Measurements from ENCODE around the gene BID.

BID gene

DNA sequence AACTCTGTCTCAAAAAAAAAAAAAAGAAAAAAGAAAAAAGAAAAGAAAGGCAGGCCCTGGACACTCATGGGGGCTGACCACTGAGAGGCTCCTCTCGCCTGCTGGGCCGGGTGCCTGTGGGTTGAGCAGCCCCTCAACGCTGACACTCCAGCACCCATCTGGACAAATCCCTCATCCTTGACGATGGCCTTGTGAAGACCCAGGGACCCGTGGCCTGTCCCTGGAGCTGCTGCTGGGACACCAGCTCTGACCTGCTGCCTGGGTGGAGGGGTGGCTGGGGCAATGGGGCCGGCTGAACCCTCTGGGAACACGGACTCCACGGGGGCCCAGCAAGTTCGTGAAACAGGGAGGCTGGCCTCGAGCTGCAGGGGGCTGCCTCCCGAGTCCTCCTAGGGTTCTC is 10.5 kb upstream of the BID start:
- FAIRE-seq (no peak), DNase-seq (ENCODE audit: low spot score) (no peak)

DNA sequence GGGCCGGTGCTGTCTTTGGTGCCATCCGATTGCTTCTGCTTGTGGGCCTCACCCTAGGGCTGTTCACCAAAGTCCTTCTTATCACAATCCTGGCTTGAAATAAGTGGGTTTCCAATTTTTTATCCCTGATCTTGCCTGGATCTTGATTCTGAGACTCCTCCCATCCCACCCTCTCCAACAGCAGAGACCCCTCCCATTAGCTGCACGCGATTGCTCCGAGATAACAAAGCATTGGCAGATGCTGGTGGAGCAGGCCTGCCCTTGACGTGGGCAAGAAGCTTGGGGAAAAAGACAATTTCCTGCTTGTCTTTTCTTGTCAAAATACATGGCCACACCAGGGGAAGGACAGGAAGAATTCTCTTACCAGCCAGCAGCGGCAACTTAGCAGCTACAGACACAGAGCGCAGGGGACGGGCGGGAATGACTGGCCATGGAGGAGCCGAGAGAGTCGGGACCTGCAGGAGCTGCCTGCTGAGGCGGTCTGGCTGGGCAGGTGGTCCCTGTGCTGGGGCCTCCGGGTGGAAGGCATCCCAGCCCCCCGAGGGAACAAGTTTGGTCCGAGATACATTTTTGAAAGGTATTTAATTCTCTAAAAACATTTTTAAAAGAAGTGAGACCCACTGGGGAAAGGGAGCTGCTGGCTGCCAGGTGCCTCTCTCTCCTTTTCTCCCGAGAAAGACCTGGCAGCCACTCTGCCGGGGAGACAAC is 9.7 kb upstream of the BID start:
- DNase-seq (ENCODE audit: low spot score) (no peak), FAIRE-seq (no peak)

DNA sequence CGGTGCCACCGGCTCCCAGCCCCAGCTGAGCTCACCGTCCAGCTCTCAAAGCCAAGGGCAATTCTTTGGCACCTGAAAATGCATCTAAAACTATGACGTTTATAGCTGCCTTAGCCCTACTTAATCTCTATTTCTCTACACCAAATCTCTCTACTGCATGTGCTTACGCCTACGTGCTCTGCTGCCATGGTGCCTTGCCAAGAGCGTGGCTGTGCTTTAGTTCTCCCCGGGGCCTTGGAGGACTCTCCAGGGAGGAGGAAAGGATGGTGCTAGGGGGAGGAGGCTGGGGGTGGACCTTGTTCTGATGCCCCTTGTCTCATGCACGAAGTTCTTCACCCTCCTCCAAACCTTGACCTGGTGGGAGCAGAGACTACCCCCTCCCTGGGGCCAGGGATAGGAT is 9.0 kb upstream of the BID start:
- no peak for FAIRE-seq

GRCh38 chr22:17782621-17783020 is 8.4 kb upstream of the BID start:
- no peak for FAIRE-seq

More for the DNA sequence above, 9.0 kb upstream of the BID start:
- DNase-seq (ENCODE audit: low spot score), result no peak

DNA sequence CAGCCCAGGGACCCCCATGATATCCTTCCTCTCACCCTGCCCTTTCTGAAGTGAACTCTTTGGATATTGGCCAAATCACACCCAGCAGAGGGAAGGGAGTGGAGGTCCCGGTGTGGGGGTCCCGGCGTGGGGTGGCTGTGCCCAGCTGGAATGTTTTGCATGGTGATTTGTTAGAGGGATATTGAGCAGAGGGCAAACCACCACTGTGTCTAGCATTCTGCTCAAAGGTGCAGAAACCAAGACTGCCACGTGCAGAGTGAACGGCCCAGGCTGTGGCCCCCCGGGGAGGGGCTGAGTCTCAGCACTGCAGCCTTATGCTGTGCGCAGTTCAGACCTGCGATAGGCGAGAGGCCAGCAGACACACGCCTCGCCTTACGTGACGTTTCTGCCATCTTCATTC is 7.9 kb upstream of the BID start:
- DNase-seq (ENCODE audit: low spot score) (no peak), FAIRE-seq (no peak)

More at GRCh38 chr22:17782621-17783020, 8.4 kb upstream of the BID start:
- no peak for DNase-seq (ENCODE audit: low spot score)

GRCh38 chr22:17781319-17782031 is 7.2 kb upstream of the BID start:
- peak; percentile 79 for DNase-seq (ENCODE audit: low spot score)
- no peak for FAIRE-seq

- FAIRE-seq (no peak), DNase-seq (ENCODE audit: low spot score) (no peak)
Measured at GRCh38 chr22:17780741-17781318, 6.6 kb upstream of the BID start.

DNA sequence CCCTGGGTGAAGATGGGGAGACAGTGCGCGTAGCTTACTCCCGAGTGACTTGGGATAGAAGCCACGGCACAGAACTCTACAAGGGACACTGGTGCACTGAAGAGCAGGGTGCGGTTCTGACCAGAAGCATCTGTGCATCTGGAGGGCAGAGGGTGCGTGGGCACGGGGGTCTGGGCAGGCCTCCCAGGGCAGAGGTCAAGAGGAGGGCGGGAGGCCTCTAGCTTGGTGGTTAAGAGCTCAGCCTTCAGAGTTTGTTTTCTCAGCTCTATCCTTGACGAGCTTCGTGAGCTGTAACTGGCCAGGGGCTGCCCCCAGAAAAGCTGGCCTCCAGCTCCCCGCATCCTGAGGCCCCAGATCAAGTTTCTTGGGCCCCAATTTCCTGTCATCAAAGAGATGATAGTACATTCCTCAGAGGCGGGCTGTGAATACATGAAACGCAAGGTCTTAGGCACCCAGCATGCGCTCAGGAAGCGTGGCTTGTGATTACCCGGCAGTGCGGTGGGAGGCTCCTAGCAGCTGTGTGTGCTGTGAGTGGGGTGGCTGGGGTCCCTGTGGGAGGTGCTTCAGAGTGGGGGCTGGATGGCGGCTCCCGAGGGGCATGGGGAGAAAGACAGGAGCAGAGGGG is 6.0 kb upstream of the BID start:
- no peak for DNase-seq (ENCODE audit: low spot score)
- FAIRE-seq, result no peak

DNA sequence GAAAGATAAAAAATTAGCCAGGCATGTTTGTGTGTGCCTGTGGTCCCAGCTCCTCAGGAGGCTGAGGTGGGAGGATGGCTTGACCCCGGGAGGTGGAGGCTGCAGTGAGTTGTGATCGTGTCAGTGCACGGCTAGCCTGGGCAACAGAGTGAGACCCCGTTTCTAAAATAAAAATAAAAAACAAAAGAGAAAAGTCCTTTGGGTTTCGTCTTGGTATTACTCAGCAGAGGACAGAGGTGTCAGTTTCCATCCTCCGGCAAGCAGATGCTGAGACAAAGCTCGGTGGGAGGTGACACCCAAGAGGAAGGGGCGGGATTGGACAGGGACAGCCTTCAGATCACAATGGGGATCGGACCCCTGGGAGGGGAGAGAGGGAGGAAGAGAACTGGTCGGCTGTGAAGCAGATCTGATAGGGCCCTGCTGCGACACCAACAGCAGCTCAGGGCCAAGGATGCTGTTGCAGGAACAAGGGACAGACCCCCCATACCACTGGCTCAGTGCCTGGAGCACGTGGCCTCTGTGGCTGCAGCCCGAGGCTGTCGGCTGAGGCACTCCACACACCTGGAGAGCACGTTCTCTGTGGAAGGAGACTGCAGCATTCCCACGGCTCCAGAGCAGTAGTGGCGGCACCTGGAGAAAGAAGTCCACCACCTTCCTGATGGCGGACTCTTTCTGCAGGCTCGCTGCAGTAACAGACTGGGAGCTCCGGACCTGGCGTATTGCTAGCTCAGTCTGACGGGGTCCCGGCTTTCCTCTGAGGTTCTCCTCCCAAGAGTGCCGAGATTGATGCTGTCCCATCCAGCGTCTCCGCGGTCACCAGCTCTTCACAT is 5.2 kb upstream of the BID start:
- FAIRE-seq, result no peak
- DNase-seq (ENCODE audit: low spot score), result no peak

DNA sequence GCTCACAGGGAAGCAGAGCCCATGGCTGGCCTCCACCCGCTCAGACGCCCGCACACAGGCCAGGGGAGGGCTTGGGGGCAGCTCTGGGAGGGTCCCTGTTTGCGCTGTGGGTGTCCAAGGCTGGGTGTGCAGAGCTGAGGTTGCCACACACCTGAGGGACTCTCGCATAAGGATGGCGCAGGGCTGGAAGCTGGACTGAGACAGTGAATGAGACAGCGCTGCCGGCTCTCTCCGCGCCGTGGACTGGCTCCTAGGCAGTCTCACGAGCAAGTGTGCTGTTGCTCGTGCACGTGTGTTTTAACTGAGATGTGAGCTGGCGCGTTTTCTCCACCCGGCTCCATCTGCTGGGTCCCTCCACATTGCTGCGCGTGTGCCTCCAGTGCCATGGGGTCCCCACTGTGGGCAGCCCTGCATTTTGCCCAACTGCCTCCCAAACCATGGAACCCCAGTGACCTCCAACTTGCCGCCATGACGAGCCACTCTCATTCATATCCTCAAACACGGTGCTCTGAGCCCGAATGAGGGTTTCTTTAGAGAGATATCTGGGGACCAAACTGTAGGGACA is 4.2 kb upstream of the BID start:
- FAIRE-seq (no peak), DNase-seq (ENCODE audit: low spot score) (no peak)

- DNase-seq (ENCODE audit: low spot score) (no peak), FAIRE-seq (no peak)
Measured at GRCh38 chr22:17777717-17778044, 3.4 kb upstream of the BID start.

- FAIRE-seq (no peak), DNase-seq (ENCODE audit: low spot score) (peak; percentile 16)
Measured at GRCh38 chr22:17777005-17777716, 2.9 kb upstream of the BID start.

- no peak for FAIRE-seq
Measured at GRCh38 chr22:17775781-17776465, 1.7 kb upstream of the BID start.

DNA sequence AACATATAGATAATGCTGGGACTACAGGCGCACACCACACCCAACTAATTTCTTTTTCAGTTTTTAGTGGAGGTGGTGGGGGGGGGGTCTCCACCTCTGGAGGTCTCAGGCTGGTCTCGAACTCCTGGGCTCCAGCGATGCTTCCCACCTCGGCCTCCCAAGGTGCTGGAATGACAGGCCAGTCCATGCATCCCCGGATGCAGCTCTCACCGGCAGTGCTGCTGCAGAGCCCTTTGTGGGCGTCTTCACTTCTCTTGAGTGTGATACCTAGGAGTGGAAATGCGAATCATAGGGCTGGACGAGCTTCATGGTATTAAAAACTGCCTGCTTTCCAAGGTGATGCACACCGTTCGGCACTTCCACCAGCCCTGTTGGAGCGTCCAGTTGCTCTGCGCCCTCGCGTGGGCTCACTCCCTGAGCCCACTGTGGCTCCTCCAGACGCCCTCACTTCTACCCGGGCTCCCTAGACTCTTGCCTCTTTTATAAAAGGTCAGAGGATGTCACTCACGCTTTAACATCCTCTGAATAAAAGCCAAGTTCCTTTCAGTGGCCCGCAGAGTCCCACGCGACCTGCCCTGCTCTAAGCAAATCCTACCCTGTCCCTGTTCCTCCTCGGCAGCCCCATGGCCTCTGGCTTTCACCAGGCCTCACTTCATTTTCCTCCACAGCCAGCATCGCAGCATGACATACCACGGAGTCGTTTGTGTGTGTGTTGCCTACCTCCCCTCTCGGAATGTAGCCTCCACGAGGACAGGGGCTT is 837 bp upstream of the BID start:
- no peak for FAIRE-seq
- DNase-seq (ENCODE audit: low spot score), result no peak

More at GRCh38 chr22:17775781-17776465, 1.7 kb upstream of the BID start:
- DNase-seq (ENCODE audit: low spot score), result no peak

- FAIRE-seq, result no peak
- peak; percentile 27 for DNase-seq (ENCODE audit: low spot score)
Measured at GRCh38 chr22:17773606-17774205, 563 bp downstream of the BID start.

DNA sequence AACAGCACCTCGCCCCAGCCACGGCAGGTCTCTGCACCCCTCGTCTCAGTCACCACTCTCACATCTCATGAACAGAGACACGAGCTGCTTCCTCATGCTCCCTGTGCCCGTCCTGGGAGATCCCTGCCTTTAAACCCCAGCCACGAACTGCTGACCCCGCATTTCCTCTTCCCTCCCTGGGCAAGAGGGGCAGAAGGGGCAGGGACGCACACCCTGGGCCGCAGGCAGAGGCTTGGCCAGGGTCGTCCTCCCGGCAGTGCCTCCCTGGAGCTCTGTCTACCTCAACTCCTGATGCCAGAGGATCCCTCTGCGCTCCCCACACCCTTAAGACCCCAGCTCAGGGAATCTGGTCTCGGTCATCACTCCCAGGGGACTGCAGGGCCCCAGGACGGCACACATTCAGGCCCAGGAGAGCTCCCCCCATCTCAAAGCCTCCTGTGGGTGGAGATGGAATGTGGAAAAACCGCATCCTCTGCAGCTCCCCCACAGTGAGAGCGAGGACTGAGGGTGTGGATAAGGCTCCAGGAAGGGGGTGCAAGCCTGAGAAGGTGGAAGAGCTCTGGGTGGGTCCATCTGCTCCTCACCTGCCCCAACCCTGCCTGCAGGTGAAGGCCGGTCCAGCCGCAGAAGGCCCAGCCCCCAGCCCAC is 1.2 kb downstream of the BID start:
- peak; percentile 48 for DNase-seq (ENCODE audit: low spot score)
- FAIRE-seq, result no peak

DNA sequence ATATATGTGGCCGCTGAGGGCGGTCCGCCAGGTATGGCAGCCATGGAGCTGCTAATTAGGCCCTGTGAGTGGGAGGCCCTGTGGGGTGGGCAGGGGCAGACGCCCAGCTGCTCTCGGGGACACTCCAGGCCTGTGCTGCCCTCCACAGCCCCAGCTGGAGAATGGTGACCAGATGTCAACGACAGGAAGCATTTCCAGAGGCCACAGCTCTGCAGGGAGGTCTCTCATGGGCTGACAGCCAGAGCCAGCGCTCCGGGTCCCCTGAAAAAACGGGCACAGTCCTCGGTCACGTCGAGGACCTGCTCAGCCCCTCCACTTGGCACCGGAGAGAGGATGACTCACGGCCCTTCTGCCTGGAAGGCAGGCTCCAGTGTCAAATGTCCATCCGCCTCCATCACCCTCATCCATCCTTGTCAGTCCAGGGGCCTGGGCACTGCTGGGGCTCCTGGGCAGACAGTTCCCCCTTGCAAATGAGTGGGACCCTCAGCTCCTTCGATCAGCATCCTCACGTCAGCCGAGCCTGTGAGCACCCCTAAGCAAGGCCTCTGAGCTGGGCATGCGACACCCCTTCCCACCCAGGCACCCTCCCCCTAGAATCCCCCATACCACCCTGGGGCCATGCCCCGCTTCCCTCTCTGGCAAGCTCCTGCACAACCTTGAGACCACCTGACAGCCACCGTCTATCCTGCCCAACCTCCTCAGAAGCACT is 1.9 kb downstream of the BID start:
- FAIRE-seq (no peak), DNase-seq (ENCODE audit: low spot score) (peak; percentile 62)

All from RCC 7860 (cell line).